HepG2 (cell line): ENCODE results near the gene EPS8L3. TPM values are rescaled to one million over a fixed set of nuclear protein-coding genes. Genes with fewer than 3 reads are reported as not detected.
A peak's percentile ranks its signal among the peaks of the same experiment; 100 is the strongest.

Experiments
- AKAP8 ChIP-seq: sonication (generic); formaldehyde crosslinking; IDR thresholded peaks from 2 replicates; pipeline ENCODE4 v1.5.1; 2020; ENCODE audit warnings: mild to moderate bottlenecking, missing genetic modification reagents
- ELF1 ChIP-seq: sonication (generic); formaldehyde crosslinking; IDR thresholded peaks from 2 replicates; pipeline ENCODE4 v1.4.0; 2020; ENCODE audit warnings: missing genetic modification reagents
- HES4 ChIP-seq: sonication (generic); formaldehyde crosslinking; IDR thresholded peaks from 2 replicates; pipeline ENCODE4 v1.9.0; 2021; ENCODE audit warnings: mild to moderate bottlenecking, missing genetic modification reagents, borderline replicate concordance
- MED8 ChIP-seq: sonication (generic); formaldehyde crosslinking; IDR thresholded peaks from 2 replicates; pipeline ENCODE4 v1.8.1; 2023; ENCODE audit warnings: mild to moderate bottlenecking, missing genetic modification reagents; ENCODE audit not compliant: insufficient replicate concordance
- MXD4 ChIP-seq: IDR thresholded peaks from 2 replicates; pipeline ENCODE4 v1.6.1; 2016; ENCODE audit warnings: mild to moderate bottlenecking, missing biosample characterization, missing genetic modification reagents
- MZF1 ChIP-seq: sonication (generic); formaldehyde crosslinking; IDR thresholded peaks from 2 replicates; pipeline ENCODE4 v1.8.1; 2023; ENCODE audit warnings: mild to moderate bottlenecking, missing genetic modification reagents, borderline replicate concordance
- NBN ChIP-seq: fragments of 450-650 bp; conservative IDR thresholded peaks from 2 replicates; pipeline ENCODE4 v1.6.1; 2017
- PLRG1 ChIP-seq: fragments of 450-650 bp; conservative IDR thresholded peaks from 2 replicates; pipeline ENCODE4 v1.6.1; 2016
- SIX4 ChIP-seq: sonication (generic); formaldehyde crosslinking; IDR thresholded peaks from 2 replicates; pipeline ENCODE4 v1.4.0; 2020; ENCODE audit warnings: missing genetic modification reagents
- SMAD1 ChIP-seq: sonication (generic); formaldehyde crosslinking; IDR thresholded peaks from 2 replicates; pipeline ENCODE4 v1.4.0; 2020; ENCODE audit warnings: missing genetic modification reagents, low read depth, mild to moderate bottlenecking, borderline replicate concordance
- ZNF460 ChIP-seq: sonication (generic); formaldehyde crosslinking; IDR thresholded peaks from 2 replicates; pipeline ENCODE4 v1.5.1; 2020; ENCODE audit warnings: missing genetic modification reagents, mild to moderate bottlenecking, borderline replicate concordance
- ZNF614 ChIP-seq: IDR thresholded peaks from 2 replicates; pipeline ENCODE4 v1.6.1; 2018; ENCODE audit warnings: missing biosample characterization, missing genetic modification reagents, inconsistent platforms, borderline replicate concordance
- ZNF615 ChIP-seq: sonication (generic); formaldehyde crosslinking; IDR thresholded peaks from 2 replicates; pipeline ENCODE4 v1.5.0; 2020; ENCODE audit warnings: mild to moderate bottlenecking, missing genetic modification reagents, borderline replicate concordance
- ZNF670 ChIP-seq: sonication (generic); formaldehyde crosslinking; IDR thresholded peaks from 2 replicates; pipeline ENCODE4 v1.8.0; 2022; ENCODE audit warnings: mild to moderate bottlenecking, missing genetic modification reagents, borderline replicate concordance
- ZNF83 ChIP-seq: sonication (generic); formaldehyde crosslinking; IDR thresholded peaks from 2 replicates; pipeline ENCODE4 v1.4.0; 2020; ENCODE audit warnings: missing genetic modification reagents, mild to moderate bottlenecking, borderline replicate concordance
- polyA plus RNA-seq, 8 experiments: library from polyadenylated mRNA; depleted of rRNA in 3 of 8; stranded (reverse) in 7 of 8; unstranded in 1 of 8; fragments of >200 nt; fragmentation: Illumina TruSeq in 4 of 8; extraction: Trizol in 4 of 8; gene quantifications; 2 replicates each; pipeline versions ENCODE4 v1.2.1 to v1.2.3, GENCODE V29; 2011 to 2016; ENCODE audit warnings: low read depth in 4 of 8, missing spikeins in 1 of 8, mixed read lengths in 1 of 8; ENCODE audit not compliant: insufficient read depth in 1 of 8
- total RNA-seq, 5 experiments: library from RNA; depleted of rRNA; stranded (reverse); fragments of >200 nt; fragmentation: Illumina TruSeq; extraction: Trizol; gene quantifications; 2 replicates each; pipeline ENCODE4 v1.2.3, GENCODE V29; 2016; ENCODE audit warnings: low read depth in 1 of 5
- TF ChIP-seq, protein P1 (sequence below): sonication (generic); formaldehyde crosslinking; IDR thresholded peaks from 2 replicates; pipeline ENCODE4 v1.5.0; 2020; ENCODE audit warnings: missing genetic modification reagents
- TF ChIP-seq, protein P2 (sequence below): sonication (generic); formaldehyde crosslinking; IDR thresholded peaks from 2 replicates; pipeline ENCODE4 v1.4.0; 2020; ENCODE audit warnings: low read depth, mild to moderate bottlenecking, missing genetic modification reagents
- TF ChIP-seq, protein P3 (sequence below): sonication (generic); formaldehyde crosslinking; IDR thresholded peaks from 2 replicates; pipeline ENCODE4 v1.4.0; 2020; ENCODE audit warnings: missing genetic modification reagents
- TF ChIP-seq, protein P4 (sequence below): sonication (generic); formaldehyde crosslinking; IDR thresholded peaks from 2 replicates; pipeline ENCODE4; 2020; ENCODE audit warnings: missing genetic modification reagents, mild to moderate bottlenecking, borderline replicate concordance
- TF ChIP-seq, protein P5 (sequence below): sonication (generic); formaldehyde crosslinking; conservative IDR thresholded peaks from 2 replicates; pipeline ENCODE4 v1.4.0; 2020; ENCODE audit warnings: mild to moderate bottlenecking, missing genetic modification reagents, moderate library complexity

The EPS8L3 gene
- total and polyA plus RNA-seq, 2 of the 13 experiments (the other 11 are each of a cell fraction or from before 2014, with no cell fraction given) = 18.2 to 106 TPM

DNA sequence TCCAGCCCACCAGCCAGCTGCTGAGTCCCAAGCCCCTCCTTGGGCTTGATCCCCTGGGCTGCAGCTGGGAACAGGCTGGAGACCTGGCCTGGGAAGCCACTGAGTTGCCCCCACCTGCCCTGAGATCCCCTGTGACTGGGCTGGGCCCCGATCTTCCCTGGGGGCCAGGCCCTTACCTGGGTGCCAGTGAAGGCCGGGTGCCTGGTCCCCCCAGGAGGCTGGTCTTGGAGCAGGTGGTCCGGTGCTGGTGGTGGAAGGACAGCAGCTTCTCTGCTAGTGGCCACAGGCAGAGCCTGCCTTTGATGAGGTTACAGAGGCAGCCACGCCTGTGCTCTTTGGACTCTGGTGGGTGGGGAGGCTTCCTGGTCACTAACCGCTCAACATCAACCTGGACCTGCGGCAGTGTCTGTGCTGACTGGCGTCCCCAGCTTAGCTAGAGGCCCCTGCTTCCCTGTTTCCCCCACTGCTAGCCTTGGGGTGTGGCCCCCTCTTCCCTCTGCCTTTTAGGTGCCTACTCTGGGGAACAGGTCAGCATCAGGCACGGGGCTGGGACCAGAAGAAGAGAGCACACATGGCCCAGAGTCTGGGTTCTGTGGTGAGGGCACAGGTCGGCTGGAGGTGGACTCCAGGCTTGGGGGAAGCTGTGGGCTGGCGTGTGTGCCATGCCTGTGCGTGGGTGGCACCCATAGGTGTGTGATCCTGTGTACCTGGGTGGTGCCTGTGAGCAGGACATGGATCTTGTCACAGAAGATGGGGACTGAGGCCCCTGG, at the start of gene EPS8L3 (continued):
- TF ChIP-seq, protein P1, sequence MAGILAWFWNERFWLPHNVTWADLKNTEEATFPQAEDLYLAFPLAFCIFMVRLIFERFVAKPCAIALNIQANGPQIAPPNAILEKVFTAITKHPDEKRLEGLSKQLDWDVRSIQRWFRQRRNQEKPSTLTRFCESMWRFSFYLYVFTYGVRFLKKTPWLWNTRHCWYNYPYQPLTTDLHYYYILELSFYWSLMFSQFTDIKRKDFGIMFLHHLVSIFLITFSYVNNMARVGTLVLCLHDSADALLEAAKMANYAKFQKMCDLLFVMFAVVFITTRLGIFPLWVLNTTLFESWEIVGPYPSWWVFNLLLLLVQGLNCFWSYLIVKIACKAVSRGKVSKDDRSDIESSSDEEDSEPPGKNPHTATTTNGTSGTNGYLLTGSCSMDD (CRISPR knock-in tag) = no peak
- TF ChIP-seq MZF1 (CRISPR knock-in tag) (no peak), PLRG1 (no peak), ZNF614 (CRISPR knock-in tag) (no peak; the same call in none of the 2 replicates), ZNF615 (CRISPR knock-in tag) (no peak), ZNF670 (CRISPR knock-in tag) (no peak), ZNF460 (CRISPR knock-in tag) (no peak), HES4 (CRISPR knock-in tag) (no peak), ZNF83 (0 out of 2 replicates have a peak, but pooled peaks have one; percentile 42), MXD4 (0 out of 2 replicates have a peak, but pooled peaks have one; percentile 32), ELF1 (CRISPR knock-in tag) (peak; percentile 59), SMAD1 (CRISPR knock-in tag) (peak; percentile 62; the same call in 1 of the 2 replicates), SIX4 (CRISPR knock-in tag) (no peak), NBN (no peak), AKAP8 (CRISPR knock-in tag) (peak; percentile 66; the same call in 1 of the 2 replicates), MED8 (peak; percentile 57)
- TF ChIP-seq, protein P2, sequence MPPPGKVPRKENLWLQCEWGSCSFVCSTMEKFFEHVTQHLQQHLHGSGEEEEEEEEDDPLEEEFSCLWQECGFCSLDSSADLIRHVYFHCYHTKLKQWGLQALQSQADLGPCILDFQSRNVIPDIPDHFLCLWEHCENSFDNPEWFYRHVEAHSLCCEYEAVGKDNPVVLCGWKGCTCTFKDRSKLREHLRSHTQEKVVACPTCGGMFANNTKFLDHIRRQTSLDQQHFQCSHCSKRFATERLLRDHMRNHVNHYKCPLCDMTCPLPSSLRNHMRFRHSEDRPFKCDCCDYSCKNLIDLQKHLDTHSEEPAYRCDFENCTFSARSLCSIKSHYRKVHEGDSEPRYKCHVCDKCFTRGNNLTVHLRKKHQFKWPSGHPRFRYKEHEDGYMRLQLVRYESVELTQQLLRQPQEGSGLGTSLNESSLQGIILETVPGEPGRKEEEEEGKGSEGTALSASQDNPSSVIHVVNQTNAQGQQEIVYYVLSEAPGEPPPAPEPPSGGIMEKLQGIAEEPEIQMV = peak; percentile 66; the same call in 1 of the 2 replicates
- TF ChIP-seq, protein P3, sequence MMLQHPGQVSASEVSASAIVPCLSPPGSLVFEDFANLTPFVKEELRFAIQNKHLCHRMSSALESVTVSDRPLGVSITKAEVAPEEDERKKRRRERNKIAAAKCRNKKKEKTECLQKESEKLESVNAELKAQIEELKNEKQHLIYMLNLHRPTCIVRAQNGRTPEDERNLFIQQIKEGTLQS (CRISPR knock-in tag) = peak; percentile 12; the same call in 1 of the 2 replicates
- TF ChIP-seq, protein P4, sequence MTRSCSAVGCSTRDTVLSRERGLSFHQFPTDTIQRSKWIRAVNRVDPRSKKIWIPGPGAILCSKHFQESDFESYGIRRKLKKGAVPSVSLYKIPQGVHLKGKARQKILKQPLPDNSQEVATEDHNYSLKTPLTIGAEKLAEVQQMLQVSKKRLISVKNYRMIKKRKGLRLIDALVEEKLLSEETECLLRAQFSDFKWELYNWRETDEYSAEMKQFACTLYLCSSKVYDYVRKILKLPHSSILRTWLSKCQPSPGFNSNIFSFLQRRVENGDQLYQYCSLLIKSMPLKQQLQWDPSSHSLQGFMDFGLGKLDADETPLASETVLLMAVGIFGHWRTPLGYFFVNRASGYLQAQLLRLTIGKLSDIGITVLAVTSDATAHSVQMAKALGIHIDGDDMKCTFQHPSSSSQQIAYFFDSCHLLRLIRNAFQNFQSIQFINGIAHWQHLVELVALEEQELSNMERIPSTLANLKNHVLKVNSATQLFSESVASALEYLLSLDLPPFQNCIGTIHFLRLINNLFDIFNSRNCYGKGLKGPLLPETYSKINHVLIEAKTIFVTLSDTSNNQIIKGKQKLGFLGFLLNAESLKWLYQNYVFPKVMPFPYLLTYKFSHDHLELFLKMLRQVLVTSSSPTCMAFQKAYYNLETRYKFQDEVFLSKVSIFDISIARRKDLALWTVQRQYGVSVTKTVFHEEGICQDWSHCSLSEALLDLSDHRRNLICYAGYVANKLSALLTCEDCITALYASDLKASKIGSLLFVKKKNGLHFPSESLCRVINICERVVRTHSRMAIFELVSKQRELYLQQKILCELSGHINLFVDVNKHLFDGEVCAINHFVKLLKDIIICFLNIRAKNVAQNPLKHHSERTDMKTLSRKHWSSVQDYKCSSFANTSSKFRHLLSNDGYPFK (CRISPR knock-in tag) = peak; percentile 77
- TF ChIP-seq, protein P5, sequence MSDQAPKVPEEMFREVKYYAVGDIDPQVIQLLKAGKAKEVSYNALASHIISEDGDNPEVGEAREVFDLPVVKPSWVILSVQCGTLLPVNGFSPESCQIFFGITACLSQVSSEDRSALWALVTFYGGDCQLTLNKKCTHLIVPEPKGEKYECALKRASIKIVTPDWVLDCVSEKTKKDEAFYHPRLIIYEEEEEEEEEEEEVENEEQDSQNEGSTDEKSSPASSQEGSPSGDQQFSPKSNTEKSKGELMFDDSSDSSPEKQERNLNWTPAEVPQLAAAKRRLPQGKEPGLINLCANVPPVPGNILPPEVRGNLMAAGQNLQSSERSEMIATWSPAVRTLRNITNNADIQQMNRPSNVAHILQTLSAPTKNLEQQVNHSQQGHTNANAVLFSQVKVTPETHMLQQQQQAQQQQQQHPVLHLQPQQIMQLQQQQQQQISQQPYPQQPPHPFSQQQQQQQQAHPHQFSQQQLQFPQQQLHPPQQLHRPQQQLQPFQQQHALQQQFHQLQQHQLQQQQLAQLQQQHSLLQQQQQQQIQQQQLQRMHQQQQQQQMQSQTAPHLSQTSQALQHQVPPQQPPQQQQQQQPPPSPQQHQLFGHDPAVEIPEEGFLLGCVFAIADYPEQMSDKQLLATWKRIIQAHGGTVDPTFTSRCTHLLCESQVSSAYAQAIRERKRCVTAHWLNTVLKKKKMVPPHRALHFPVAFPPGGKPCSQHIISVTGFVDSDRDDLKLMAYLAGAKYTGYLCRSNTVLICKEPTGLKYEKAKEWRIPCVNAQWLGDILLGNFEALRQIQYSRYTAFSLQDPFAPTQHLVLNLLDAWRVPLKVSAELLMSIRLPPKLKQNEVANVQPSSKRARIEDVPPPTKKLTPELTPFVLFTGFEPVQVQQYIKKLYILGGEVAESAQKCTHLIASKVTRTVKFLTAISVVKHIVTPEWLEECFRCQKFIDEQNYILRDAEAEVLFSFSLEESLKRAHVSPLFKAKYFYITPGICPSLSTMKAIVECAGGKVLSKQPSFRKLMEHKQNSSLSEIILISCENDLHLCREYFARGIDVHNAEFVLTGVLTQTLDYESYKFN (CRISPR knock-in tag) = peak; percentile 90
